Stomach (tissue), 9 donors: ENCODE measurements around the gene TREX2. TPM values are rescaled to one million over a fixed set of nuclear protein-coding genes. Genes with fewer than 3 reads are reported as not detected.

Experiments used
- DNase-seq, 2 donors: peaks; one replicate each; pipeline versions ENCODE4 v3.0.0 to v3.0.0-alpha.2; 2013 to 2019
- H3K27ac ChIP-seq, 5 donors: fragments of 200-600 bp in 4 of 5; sonication (generic) in 4 of 5; one replicate each; pipeline ENCODE4 v1.5.1; 2013 to 2019; ENCODE audit warnings: mild to moderate bottlenecking in 1 of 5, moderate library complexity in 1 of 5
- H3K27me3 ChIP-seq, 3 donors: fragments of 200-600 bp; sonication (generic); one replicate each; pipeline ENCODE4 v1.5.1; 2017 to 2019; ENCODE audit warnings: mixed run types in 1 of 3
- H3K36me3 ChIP-seq, 4 donors: fragments of 200-600 bp; sonication (generic); 1 replicate in 3 of 4; 2 replicates in 1 of 4; pipeline ENCODE4 v1.5.1; 2016 to 2019
- H3K4me1 ChIP-seq, 4 donors: fragments of 200-600 bp; sonication (generic); one replicate each; pipeline ENCODE4 v1.5.1; 2016 to 2019
- H3K4me3 ChIP-seq, 4 donors: fragments of 200-600 bp; sonication (generic) in 3 of 4; one replicate each; pipeline ENCODE4 v1.5.1; 2016 to 2019; ENCODE audit warnings: mild to moderate bottlenecking in 1 of 4
- H3K9me3 ChIP-seq, 4 donors: fragments of 200-600 bp; sonication (generic); one replicate each; pipeline ENCODE4 v1.5.1; 2016 to 2019
- CTCF ChIP-seq, 7 experiments: fragments of 450-650 bp in 4 of 7; fragments of 200-600 bp in 3 of 7; sonication (generic) in 3 of 7; IDR thresholded peaks; one replicate each; pipeline ENCODE4 v1.5.1; 2016 to 2019; ENCODE audit warnings: antibody characterized with exemption in 7 of 7, control low read depth in 2 of 7, mild to moderate bottlenecking in 1 of 7
- EP300 ChIP-seq: sonication (generic); formaldehyde crosslinking; IDR thresholded peaks from one replicate; pipeline ENCODE4 v1.6.1; 2017; ENCODE audit warnings: antibody characterized with exemption
- POLR2A ChIP-seq, 4 donors: fragments of 450-650 bp; IDR thresholded peaks; one replicate each; pipeline ENCODE4 v1.6.1; 2016; ENCODE audit warnings: antibody characterized with exemption in 4 of 4, control low read depth in 2 of 4, mild to moderate bottlenecking in 1 of 4, moderate library complexity in 1 of 4
- POLR2AphosphoS5 ChIP-seq, 3 donors: sonication (generic); formaldehyde crosslinking; IDR thresholded peaks; one replicate each; pipeline ENCODE4 v1.6.1; 2016; ENCODE audit warnings: antibody characterized with exemption in 3 of 3
- WGBS, 5 donors: extraction: QIAGEN DNeasy Blood & Tissue Kit in 3 of 5; methylation state at CpG; one replicate each; pipeline versions ENCODE4 v1.1.5 to v1.1.7; 2013 to 2018; 5-methylcytosine and 5-hydroxymethylcytosine counted together
- intact Hi-C: fragments of 100-400 bp; cut with DNase I; formaldehyde crosslinking; loops from one replicate; pipeline ENCODE4 v1.15.1; 2023; ENCODE audit warnings: low total_unique reads
- polyA plus RNA-seq, 3 donors: library from polyadenylated mRNA; stranded (reverse); fragments of 200-250 nt; gene quantifications; one replicate each; pipeline ENCODE4 v1.2.3, GENCODE V29; 2013
- total RNA-seq, 5 donors: library from RNA; depleted of rRNA; stranded (reverse); fragments of >200 nt; gene quantifications; one replicate each; pipeline versions ENCODE4 v1.1.0 to v1.2.3, GENCODE V29; 2014 to 2016
- donor health status: healthy with polysubstance abuse.
- donor health status: Bipolar disorder and iron deficiency.
- donor health status: healthy.

Gene TREX2
- total and polyA plus RNA-seq, 8 donors: 0.62 to 13.3 (median 2.2) TPM; not detected in 3

- intact Hi-C loops: no loop called here
- WGBS, 5 donors: 70 to 81% (median 79%) methylated on average over 3 to 5 of the region's 5 CpGs
- Histone ChIP-seq H3K4me1 (no peaks in the 10 kb centered on the region), H3K9me3 (peaks cover 0 to 12% (median 6%) of the 10 kb centered on the region in 4 donors), H3K27me3 (peaks cover 0 to 5% (median 0%) of the 10 kb centered on the region in 3 donors), H3K36me3 (peaks cover 0 to 9% (median 3%) of the 10 kb centered on the region in 4 donors), H3K4me3 (no peak overlapping the region), H3K27ac (no peak overlapping the region)
- no peak for DNase-seq
- TF ChIP-seq EP300: no peak
- TF ChIP-seq POLR2AphosphoS5 (IDR thresholded peaks at IDR 0.05): no peak
- TF ChIP-seq POLR2A (IDR thresholded peaks at IDR 0.05): no peak
- no peak for TF ChIP-seq CTCF (IDR thresholded peaks at IDR 0.05)
These were observed 3.4 kb downstream of the TREX2 start for GRCh38 chrX:153442463-153442862.

- intact Hi-C loops: no loop called here
- no peak for DNase-seq
- no peak overlapping the region for H3K27ac ChIP-seq
- 0 to 84% (median 80%) methylated on average over 1 to 9 of the region's 9 CpGs for WGBS, 5 donors
- H3K4me1 ChIP-seq: no peaks in the 10 kb centered on the region
- H3K9me3 ChIP-seq: peaks cover 0 to 12% (median 6%) of the 10 kb centered on the region in 4 donors
- peaks cover 0 to 9% (median 0%) of the 10 kb centered on the region in 3 donors for H3K27me3 ChIP-seq
- no peak for TF ChIP-seq CTCF (IDR thresholded peaks at IDR 0.05)
- no peak overlapping the region for H3K4me3 ChIP-seq
- peaks cover 0 to 4% (median under 1%) of the 10 kb centered on the region in 4 donors for H3K36me3 ChIP-seq
These were observed 3.9 kb downstream of the TREX2 start for GRCh38 chrX:153441981-153442380.

GRCh38 chrX:153441296-153441695 is 4.6 kb downstream of the TREX2 start:
- H3K9me3 ChIP-seq: peaks cover 0 to 12% (median 6%) of the 10 kb centered on the region in 4 donors
- intact Hi-C loops: no loop called here
- 64 to 86% (median 74%) methylated on average over 7 of the region's 7 CpGs for WGBS, 5 donors

GRCh38 chrX:153440556-153441135 is 5.2 kb downstream of the TREX2 start:
- Histone ChIP-seq H3K27ac (no peak overlapping the region), H3K9me3 (peaks cover 0 to 12% (median 6%) of the 10 kb centered on the region in 4 donors), H3K4me1 (no peaks in the 10 kb centered on the region), H3K27me3 (peaks cover 0 to 13% (median 0%) of the 10 kb centered on the region in 3 donors), H3K4me3 (no peak overlapping the region), H3K36me3 (no peaks in the 10 kb centered on the region)
- DNase-seq: no peak
- intact Hi-C loops: no loop called here
- WGBS, 5 donors: 69 to 84% (median 77%) methylated on average over 10 to 13 of the region's 13 CpGs
- TF ChIP-seq POLR2AphosphoS5 (IDR thresholded peaks at IDR 0.05): no peak
- TF ChIP-seq EP300: no peak
- no peak for TF ChIP-seq POLR2A (IDR thresholded peaks at IDR 0.05)
- TF ChIP-seq CTCF (IDR thresholded peaks at IDR 0.05): no peak

More at GRCh38 chrX:153441296-153441695, 4.6 kb downstream of the TREX2 start:
- TF ChIP-seq EP300 (no peak), CTCF (IDR thresholded peaks at IDR 0.05) (no peak), POLR2AphosphoS5 (IDR thresholded peaks at IDR 0.05) (no peak), POLR2A (IDR thresholded peaks at IDR 0.05) (no peak)
- peaks cover 0 to 13% (median 0%) of the 10 kb centered on the region in 3 donors for H3K27me3 ChIP-seq
- no peaks in the 10 kb centered on the region for H3K4me1 ChIP-seq
- no peaks in the 10 kb centered on the region for H3K36me3 ChIP-seq
- H3K27ac ChIP-seq: no peak overlapping the region
- no peak overlapping the region for H3K4me3 ChIP-seq
- no peak for DNase-seq
